Right hindlimb (tissue), 1 donor: ENCODE results near the gene SRBD1.
A peak's percentile ranks its signal among the peaks of the same experiment; 100 is the strongest.

Experiments used
- DNase-seq: peaks from one replicate; pipeline ENCODE4 v3.0.0-alpha.2; 2018

Gene SRBD1

DNA sequence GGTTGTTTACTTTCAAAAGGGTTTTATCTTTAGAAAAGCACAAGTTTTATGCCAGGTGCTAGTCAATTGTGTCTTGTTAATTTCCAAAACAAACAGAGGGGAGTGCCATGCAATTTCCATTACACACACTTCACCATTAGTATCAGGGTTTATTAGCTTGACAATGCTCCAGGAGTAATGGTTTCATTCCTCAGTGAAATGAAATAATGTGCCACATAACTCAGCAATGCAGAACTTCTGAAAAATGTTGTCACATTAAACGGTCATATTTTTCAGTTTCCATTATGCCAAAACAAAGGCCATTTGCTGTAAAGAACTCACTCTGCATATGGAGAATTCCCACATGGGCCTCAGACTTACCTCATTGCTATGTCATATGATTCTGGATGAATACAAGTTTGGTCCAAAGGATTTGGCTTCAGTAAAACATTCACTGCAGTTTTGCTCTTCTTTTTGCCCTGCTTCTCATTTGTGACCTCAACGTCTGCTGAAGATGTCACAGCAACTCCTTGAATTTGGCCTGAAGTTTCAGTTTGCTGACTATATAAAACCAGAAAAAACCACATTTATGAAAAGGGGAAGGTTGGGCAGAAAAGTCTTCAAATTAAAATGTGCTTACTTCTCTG, 198.2 kb downstream of the SRBD1 start:
- peak; percentile 47 for DNase-seq

- no peak for DNase-seq
These were observed 201.4 kb downstream of the SRBD1 start for GRCh38 chr2:45409677-45410076.

- DNase-seq, result no peak
These were observed 204.4 kb downstream of the SRBD1 start for GRCh38 chr2:45406621-45407020.

GRCh38 chr2:45404807-45405297, 206.2 kb downstream of the SRBD1 start:
- no peak for DNase-seq

GRCh38 chr2:45403036-45403435, 208.0 kb downstream of the SRBD1 start:
- DNase-seq, result no peak

DNA sequence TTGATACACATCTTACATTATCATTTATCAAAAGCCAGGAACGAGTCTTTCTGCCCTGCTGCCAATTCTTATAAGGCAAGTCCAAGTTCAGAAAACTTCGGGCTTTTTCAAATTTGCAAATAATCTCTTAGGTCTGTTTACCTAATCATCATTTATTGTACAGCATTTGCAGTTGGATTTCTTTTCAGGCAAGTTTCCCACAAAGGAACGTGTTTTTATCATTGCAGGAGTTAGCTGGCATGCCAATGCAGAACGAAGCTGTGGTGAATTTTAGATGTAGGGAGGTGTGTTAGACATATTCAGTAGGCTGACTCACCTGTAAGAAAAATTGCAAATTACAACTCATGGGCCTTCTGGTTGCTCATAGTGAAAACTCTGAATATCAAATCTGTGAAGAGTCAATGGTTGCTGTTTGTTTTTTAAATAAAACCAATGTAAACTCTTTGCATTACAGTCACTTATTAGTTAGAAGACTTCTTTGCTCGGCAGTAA, 209.6 kb downstream of the SRBD1 start:
- no peak for DNase-seq

DNA sequence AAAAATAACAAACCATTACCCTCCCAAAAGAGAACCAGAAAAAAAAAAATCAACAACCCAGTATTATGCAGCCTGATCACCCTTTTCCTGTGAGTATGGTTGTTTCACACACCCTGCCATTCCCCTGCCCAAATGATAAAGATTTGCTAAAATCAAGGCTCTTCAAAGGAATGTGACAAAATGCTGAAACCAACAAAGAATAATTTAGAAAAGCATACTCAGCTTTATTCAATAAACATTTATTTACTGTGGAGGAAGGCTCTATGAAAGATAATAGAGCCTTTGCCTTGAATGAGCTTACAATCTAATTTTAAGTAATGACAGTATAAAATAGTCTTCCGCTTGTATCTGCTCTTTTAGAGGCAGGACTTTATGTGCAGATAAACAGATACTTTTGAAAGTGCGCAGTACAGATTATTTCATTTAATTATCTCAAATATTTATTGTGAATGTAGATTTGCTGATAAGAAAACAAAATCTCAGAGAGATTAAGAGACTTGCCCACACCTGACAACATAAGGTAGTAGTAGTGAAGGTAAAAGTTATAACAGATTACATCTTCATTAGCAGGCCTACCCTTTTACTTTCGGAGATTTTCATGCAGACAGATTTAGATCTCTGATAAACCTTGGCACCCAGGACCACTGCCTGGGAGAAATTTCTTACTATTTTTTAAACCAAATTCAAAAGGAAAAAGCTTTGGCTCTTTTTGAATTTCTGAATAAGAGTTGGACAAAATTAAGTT, 211.9 kb downstream of the SRBD1 start:
- no peak for DNase-seq

DNA sequence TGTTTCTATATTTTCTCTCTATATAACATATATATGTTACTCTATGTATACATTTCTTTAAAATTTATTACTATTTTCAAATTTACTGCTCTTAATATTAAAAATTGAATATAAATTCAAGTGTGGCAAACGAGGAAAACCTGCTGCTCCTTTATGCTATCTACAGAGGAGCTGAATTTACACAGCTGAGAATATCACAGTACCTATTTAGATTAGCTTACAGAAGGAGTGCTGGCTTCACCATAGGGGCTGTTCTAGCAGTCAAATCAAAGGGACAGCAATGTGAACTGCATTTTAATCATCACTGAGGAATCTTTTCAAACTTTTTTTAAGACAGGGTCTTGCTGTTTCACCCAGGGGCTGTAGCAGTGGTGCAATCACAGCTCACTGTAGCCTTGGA, 213.8 kb downstream of the SRBD1 start:
- no peak for DNase-seq

DNA sequence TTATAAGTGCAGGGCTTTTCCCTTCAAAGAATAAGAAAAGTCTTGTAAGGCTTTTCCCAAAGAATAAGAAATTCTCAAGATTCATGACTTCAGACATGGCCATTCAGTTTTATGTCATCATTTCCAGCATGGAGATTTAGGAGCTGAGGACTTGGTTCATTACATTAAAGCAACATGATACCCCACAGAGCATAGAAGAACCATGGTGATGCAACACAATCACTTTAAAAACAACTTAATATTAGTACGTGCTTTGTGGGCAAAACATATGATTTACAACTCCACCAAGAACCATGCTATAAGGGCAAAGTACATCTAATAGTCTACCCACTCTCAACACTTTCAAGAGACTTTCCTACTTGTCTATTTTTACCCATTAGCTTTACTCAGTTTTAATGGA, 214.4 kb downstream of the SRBD1 start:
- no peak for DNase-seq

- DNase-seq, result no peak
These were observed 216.2 kb downstream of the SRBD1 start for GRCh38 chr2:45394842-45395241.

DNA sequence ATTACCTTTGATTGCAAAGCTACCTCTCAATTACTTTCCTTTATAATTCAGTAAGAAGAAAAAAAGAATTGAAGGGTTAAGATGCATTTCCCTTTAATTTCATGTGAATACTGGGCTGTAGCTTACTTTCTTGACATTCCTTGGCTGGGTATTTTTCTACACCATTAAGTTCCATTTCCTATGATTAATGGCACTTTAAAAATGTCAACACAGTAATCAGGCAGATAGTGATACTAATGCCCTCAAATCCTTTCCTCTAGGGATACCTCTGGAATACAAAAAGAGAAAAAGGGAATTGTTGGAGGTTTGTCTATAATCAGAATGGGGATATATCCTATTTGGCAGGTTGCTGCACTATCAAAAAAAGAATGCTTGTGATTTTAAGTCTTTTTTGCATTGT, 216.9 kb downstream of the SRBD1 start:
- DNase-seq, result no peak

- DNase-seq, result no peak
These were observed 219.2 kb downstream of the SRBD1 start for GRCh38 chr2:45391866-45392265.

DNA sequence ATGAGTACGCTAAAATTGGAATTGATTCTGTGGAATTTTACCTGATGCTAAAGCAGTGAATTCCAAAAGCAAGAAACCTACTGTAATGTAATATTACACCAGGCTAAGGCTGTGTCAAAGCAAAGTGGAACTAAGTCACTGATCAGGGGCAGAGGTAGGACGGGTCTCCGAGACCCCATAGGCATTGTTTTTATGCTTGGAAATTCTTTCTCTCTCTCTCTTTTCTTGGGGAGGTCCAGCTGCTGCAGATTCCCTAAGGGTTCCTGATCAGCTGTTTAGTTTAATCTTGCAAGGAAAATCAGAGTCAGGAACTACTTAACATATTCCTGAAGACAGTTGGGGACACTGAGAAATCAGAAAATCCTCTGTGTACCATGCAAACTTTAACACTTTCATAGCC, 220.2 kb downstream of the SRBD1 start:
- peak; percentile 47 for DNase-seq

DNA sequence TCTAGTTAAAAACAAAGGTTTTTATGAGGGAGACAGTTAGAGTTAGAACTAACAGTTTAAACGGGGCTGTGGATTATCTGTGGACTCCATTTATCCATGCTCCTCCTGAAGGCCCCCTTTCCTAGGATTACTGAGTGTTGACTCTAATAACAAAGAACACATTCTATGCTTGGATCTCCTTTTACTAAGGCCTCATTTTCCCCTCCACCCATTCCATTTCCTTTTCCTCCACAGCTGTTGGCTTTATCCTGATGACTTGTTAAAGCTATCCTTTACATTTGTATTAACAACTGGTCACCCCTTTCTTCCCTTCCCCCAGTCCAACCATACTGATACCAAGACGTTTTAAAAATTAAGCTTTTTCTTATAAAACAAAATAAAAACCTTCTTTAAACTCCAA, 220.6 kb downstream of the SRBD1 start:
- no peak for DNase-seq

- DNase-seq, result no peak
These were observed 222.4 kb downstream of the SRBD1 start for GRCh38 chr2:45388541-45389100.

DNA sequence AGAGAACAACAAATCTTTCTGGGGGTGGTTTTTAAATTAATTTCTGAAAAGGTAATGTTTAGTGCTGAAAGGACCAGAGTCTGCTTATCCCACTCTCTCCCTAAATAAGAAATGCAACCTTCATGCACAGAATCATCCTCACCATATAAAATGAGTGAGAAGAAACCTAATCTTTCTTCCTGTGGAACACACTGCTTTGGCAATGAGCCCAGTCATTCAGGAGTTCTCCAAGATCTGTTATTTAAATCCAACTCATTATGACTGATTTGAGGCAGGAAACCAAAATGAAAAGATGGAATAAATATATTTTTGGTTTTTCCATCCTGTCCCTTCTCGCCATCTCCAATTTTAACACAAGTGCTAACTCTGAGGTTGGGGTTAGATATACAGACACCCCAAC, 228.3 kb downstream of the SRBD1 start:
- DNase-seq, result no peak

- no peak for DNase-seq
These were observed 230.8 kb downstream of the SRBD1 start for GRCh38 chr2:45380131-45380836.

DNA sequence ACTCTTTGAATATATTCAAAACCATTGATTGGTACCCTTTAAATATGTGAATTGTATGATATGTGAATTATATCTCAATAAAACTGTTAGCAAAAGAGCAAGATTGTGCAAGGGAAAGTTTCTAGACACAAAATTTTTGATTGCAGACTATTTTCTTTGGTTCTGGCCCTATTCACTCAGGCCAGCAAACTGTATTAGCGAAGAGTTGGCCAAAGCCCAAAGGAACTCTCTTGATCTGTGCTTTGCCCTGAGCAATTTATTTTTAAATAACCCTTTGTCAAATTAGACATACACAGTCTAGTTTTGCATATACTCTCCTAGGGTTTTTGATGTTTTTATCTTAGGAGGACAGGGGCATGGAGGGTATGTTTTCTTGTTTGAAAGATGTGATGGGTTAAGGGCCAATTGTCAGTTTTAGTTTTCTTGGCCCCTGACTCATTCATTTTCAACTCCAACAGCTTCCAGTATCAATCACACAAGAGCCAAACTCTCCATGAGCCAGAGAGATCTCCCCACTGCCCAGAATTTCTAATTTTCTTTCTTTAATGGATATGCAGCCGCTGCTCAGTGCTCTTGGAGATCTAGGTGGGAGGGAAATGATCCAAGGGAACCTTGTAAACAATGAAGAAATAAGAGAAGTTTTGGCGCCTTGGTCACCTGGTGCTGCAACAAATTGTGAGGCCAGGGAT, 231.5 kb downstream of the SRBD1 start:
- no peak for DNase-seq

DNA sequence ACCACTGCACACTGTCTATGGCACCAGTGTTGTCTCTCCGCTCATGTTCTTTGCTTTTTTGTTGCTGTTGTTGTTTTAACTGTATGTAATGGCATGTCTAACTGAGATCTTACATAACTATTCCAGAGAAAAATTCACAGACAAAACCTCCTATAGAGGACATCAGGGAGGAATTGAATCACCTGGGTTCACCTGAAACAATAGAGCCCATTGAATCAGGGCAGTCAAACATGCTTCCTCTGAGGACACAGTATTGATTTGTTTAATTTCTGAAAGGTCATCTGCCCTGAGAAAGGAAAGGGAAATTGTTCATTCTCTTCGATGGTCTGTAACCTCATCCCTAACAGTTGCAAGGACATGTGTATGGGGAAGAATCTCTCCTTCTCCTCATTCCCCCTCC, 237.5 kb downstream of the SRBD1 start:
- DNase-seq, result no peak

DNA sequence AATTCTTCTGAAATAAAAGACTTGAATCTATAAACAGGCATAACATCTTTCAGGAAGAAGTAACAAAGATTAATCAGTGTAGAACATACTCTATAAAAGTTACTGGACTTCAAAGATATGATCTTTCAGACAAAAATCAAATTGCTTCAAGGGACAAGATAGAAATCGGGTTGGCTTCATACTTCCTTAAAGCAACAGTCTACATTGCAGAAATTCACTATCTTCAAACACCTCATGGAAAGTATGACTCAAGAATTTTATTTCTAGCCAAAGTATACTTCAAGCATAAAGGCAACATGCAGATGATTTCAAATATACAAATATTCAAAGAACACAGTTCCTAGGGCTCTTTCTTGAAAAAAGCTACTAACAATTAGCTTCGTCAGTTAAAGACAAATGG, 240.7 kb downstream of the SRBD1 start:
- DNase-seq, result no peak

- no peak for DNase-seq
These were observed 242.3 kb downstream of the SRBD1 start for GRCh38 chr2:45368792-45369191.

- DNase-seq, result no peak
These were observed 249.4 kb downstream of the SRBD1 start for GRCh38 chr2:45361666-45362065.

- no peak for DNase-seq
These were observed 256.3 kb downstream of the SRBD1 start for GRCh38 chr2:45354776-45355175.
